Body of pancreas (tissue), 4 donors: ENCODE results near the gene DDX49. TPM values are rescaled to one million over a fixed set of nuclear protein-coding genes. Genes with fewer than 3 reads are reported as not detected.
A peak's percentile ranks its signal among the peaks of the same experiment; 100 is the strongest.

Experiments
- ATAC-seq: fragments of 150-250 bp; one replicate; pipeline ENCODE4 v1.9.1; 2016
- DNase-seq, 4 donors: peaks; one replicate each; pipeline ENCODE4 v3.0.0-alpha.2; 2019
- H3K27ac ChIP-seq, 4 donors: fragments of 200-600 bp; sonication (generic); 1 replicate in 3 of 4; 2 replicates in 1 of 4; pipeline versions ENCODE4 v1.5.1 to v1.6.1; 2016 to 2019; ENCODE audit warnings: mild to moderate bottlenecking in 1 of 4, mixed read lengths in 1 of 4, moderate library complexity in 1 of 4
- H3K27me3 ChIP-seq, 2 donors: fragments of 200-600 bp; sonication (generic); one replicate each; pipeline ENCODE4 v1.6.0; 2016; ENCODE audit warnings: mild to moderate bottlenecking in 1 of 2
- H3K36me3 ChIP-seq, 2 donors: fragments of 200-600 bp; sonication (generic); replicated peaks in 1 of 2; 2 replicates each; pipeline ENCODE4 v1.5.1; 2016; ENCODE audit warnings: low read depth in 2 of 2; ENCODE audit not compliant: insufficient read depth in 1 of 2
- H3K4me1 ChIP-seq: fragments of 200-600 bp; sonication (generic); one replicate; pipeline ENCODE4 v1.6.0; 2016
- H3K4me3 ChIP-seq, 2 donors: fragments of 200-600 bp; sonication (generic); 1 replicate in 1 of 2; 2 replicates in 1 of 2; pipeline ENCODE4 v1.5.1; 2016 to 2019
- H3K9me3 ChIP-seq, 3 donors: fragments of 200-600 bp; sonication (generic); 1 replicate in 2 of 3; 2 replicates in 1 of 3; pipeline ENCODE4 v1.5.1; 2016
- CTCF ChIP-seq, 7 experiments: fragments of 450-650 bp in 4 of 7; fragments of 200-600 bp in 3 of 7; sonication (generic) in 3 of 7; IDR thresholded peaks; one replicate each; pipeline ENCODE4 v1.5.1; 2016 to 2019; ENCODE audit warnings: antibody characterized with exemption in 7 of 7
- POLR2A ChIP-seq, 3 donors: fragments of 450-650 bp; IDR thresholded peaks; one replicate each; pipeline ENCODE4 v1.6.1; 2016; ENCODE audit warnings: antibody characterized with exemption in 3 of 3, mild to moderate bottlenecking in 2 of 3
- WGBS, 2 donors: methylation state at CpG; one replicate each; pipeline ENCODE4 v1.1.5; 2017; 5-methylcytosine and 5-hydroxymethylcytosine counted together
- intact Hi-C: fragments of 100-400 bp; cut with DNase I; formaldehyde crosslinking; loops from one replicate; pipeline ENCODE4 v1.15.1; 2023
- total RNA-seq, 2 donors: library from RNA; depleted of rRNA; stranded (reverse); fragments of >200 nt; gene quantifications; one replicate each; pipeline ENCODE4 v1.1.0, GENCODE V29; 2016

DDX49 gene
- total RNA-seq, 2 donors from 2014 or later, result 39.4 to 44.2 TPM

GRCh38 chr19:18969931-18970659, 50.6 kb downstream of the DDX49 start:
- Histone ChIP-seq H3K9me3 (no peaks in the 10 kb centered on the region), H3K4me1 (no peaks in the 10 kb centered on the region), H3K36me3 (no peaks in the 10 kb centered on the region), H3K27me3 (no peaks in the 10 kb centered on the region), H3K4me3 (no peak overlapping the region), H3K27ac (peak overlapping the region in 3 of 4 donors; percentile 18 to 75 (median 53))
- ATAC-seq, result no peak
- DNase-seq, result no peak
- 72 to 73% methylated on average over 11 to 13 of the region's 13 CpGs for WGBS, 2 donors
- intact Hi-C loops, result no loop called here
- TF ChIP-seq POLR2A (IDR thresholded peaks at IDR 0.05) (no peak), CTCF (IDR thresholded peaks at IDR 0.05) (no peak)

- no peaks in the 10 kb centered on the region for H3K27me3 ChIP-seq
These were observed 52.8 kb downstream of the DDX49 start for GRCh38 chr19:18972301-18972811.

GRCh38 chr19:18972851-18973250, 53.3 kb downstream of the DDX49 start:
- Histone ChIP-seq H3K9me3 (no peaks in the 10 kb centered on the region), H3K27ac (peak overlapping the region in 1 of 4 donors; percentile 58), H3K4me1 (peaks cover 2% of the 10 kb centered on the region), H3K36me3 (no peaks in the 10 kb centered on the region), H3K27me3 (no peaks in the 10 kb centered on the region), H3K4me3 (no peak overlapping the region)
- 84% methylated on average over 5 of the region's 5 CpGs; no CpG with 5 or more reads in 1 of the 2 donors for WGBS, 2 donors
- no peak for TF ChIP-seq CTCF (IDR thresholded peaks at IDR 0.05)
- TF ChIP-seq POLR2A (IDR thresholded peaks at IDR 0.05), result no peak
- no peak for ATAC-seq
- intact Hi-C loops, result no loop called here
- DNase-seq, result no peak

More at GRCh38 chr19:18972301-18972811, 52.8 kb downstream of the DDX49 start:
- intact Hi-C loops, result no loop called here
- Histone ChIP-seq H3K4me1 (no peaks in the 10 kb centered on the region), H3K27ac (peak overlapping the region in 2 of 4 donors; percentile 16 to 58), H3K4me3 (no peak overlapping the region), H3K9me3 (no peaks in the 10 kb centered on the region), H3K36me3 (no peaks in the 10 kb centered on the region)
- peak in 1 of 4 donors; percentile 16 for DNase-seq
- TF ChIP-seq CTCF (IDR thresholded peaks at IDR 0.05) (no peak), POLR2A (IDR thresholded peaks at IDR 0.05) (no peak)
- no peak for ATAC-seq
- 16 to 24% methylated on average over 11 to 12 of the region's 12 CpGs for WGBS, 2 donors

GRCh38 chr19:18975011-18975410, 55.5 kb downstream of the DDX49 start:
- Histone ChIP-seq H3K4me1 (peaks cover 5% of the 10 kb centered on the region), H3K36me3 (no peaks in the 10 kb centered on the region), H3K9me3 (no peaks in the 10 kb centered on the region), H3K27me3 (no peaks in the 10 kb centered on the region), H3K4me3 (no peak overlapping the region), H3K27ac (no peak overlapping the region)
- TF ChIP-seq POLR2A (IDR thresholded peaks at IDR 0.05) (no peak), CTCF (IDR thresholded peaks at IDR 0.05) (no peak)
- intact Hi-C loops, result no loop called here
- WGBS, 2 donors, result 92 to 95% methylated on average over 3 of the region's 3 CpGs
- DNase-seq (no peak), ATAC-seq (no peak)
